Choroid plexus epithelial cell (primary cell): ENCODE data around the gene STEAP1B.
A peak's percentile ranks its signal among the peaks of the same experiment; 100 is the strongest.

Source experiments
- DNase-seq: peaks from one replicate; pipeline ENCODE4 v3.0.0-alpha.2; 2010; ENCODE audit warnings: low read depth
- H3K4me3 ChIP-seq: 2 replicates; pipeline ENCODE4 v1.5.1; 2011; ENCODE audit warnings: low read depth, mild to moderate bottlenecking, control low read depth, low read length, moderate library complexity
- TF ChIP-seq, protein P1 (sequence below): conservative IDR thresholded peaks from 2 replicates; pipeline ENCODE4 v1.5.1; 2011; ENCODE audit warnings: low read depth, mild to moderate bottlenecking, control low read depth, inconsistent platforms, low read length, moderate library complexity

The STEAP1B gene

GRCh38 chr7:22422831-22423615 is 77.0 kb downstream of the STEAP1B start:
- no peak overlapping the region for H3K4me3 ChIP-seq
- TF ChIP-seq, protein P1, sequence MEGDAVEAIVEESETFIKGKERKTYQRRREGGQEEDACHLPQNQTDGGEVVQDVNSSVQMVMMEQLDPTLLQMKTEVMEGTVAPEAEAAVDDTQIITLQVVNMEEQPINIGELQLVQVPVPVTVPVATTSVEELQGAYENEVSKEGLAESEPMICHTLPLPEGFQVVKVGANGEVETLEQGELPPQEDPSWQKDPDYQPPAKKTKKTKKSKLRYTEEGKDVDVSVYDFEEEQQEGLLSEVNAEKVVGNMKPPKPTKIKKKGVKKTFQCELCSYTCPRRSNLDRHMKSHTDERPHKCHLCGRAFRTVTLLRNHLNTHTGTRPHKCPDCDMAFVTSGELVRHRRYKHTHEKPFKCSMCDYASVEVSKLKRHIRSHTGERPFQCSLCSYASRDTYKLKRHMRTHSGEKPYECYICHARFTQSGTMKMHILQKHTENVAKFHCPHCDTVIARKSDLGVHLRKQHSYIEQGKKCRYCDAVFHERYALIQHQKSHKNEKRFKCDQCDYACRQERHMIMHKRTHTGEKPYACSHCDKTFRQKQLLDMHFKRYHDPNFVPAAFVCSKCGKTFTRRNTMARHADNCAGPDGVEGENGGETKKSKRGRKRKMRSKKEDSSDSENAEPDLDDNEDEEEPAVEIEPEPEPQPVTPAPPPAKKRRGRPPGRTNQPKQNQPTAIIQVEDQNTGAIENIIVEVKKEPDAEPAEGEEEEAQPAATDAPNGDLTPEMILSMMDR, result no peak
- DNase-seq, result no peak

GRCh38 chr7:22420973-22421635 is 78.9 kb downstream of the STEAP1B start:
- DNase-seq, result peak; percentile 49
- H3K4me3 ChIP-seq, result no peak overlapping the region
- TF ChIP-seq, protein P1, result no peak

GRCh38 chr7:22420008-22420407 is 80.0 kb downstream of the STEAP1B start:
- no peak for DNase-seq
- TF ChIP-seq, protein P1, result no peak
- no peak overlapping the region for H3K4me3 ChIP-seq

GRCh38 chr7:22419488-22419887 is 80.5 kb downstream of the STEAP1B start:
- TF ChIP-seq, protein P1, result no peak
- DNase-seq, result no peak
- no peak overlapping the region for H3K4me3 ChIP-seq

- H3K4me3 ChIP-seq, result no peak overlapping the region
- DNase-seq, result no peak
- TF ChIP-seq, protein P1, result no peak
Observed at GRCh38 chr7:22418251-22419046, 81.5 kb downstream of the STEAP1B start.

DNA sequence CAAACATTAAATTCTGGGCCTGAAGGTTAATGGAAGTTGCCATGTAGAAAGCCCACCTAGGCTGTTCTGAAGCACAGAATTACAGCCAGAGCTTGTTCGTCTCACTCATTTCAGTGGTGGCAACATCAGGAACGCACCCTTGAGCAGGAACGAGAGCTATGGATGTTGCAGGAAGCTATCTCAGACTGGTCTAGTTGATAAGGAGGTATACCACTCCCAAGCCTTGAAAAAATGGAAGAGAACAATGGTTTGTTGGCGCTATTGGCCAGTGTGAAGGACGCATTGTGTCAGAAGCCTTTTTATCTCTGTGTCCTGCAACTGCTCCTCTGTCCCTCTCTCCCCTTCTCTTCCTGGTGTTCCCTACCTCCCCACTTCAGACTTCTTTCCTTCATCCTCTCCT is 82.1 kb downstream of the STEAP1B start:
- TF ChIP-seq, protein P1, result no peak
- DNase-seq, result no peak
- no peak overlapping the region for H3K4me3 ChIP-seq
